Sigmoid colon (tissue), 7 donors: Measurements from ENCODE around the gene ZNF474. TPM values are rescaled to one million over a fixed set of nuclear protein-coding genes. Genes with fewer than 3 reads are reported as not detected.
A peak's percentile ranks its signal among the peaks of the same experiment; 100 is the strongest.

Source experiments
- DNase-seq: peaks from one replicate; pipeline ENCODE4 v3.0.0-alpha.2; 2019
- H3K27ac ChIP-seq, 4 donors: fragments of 200-600 bp; sonication (generic); one replicate each; pipeline ENCODE4 v1.5.1; 2016 to 2019; ENCODE audit warnings: mild to moderate bottlenecking in 1 of 4
- H3K27me3 ChIP-seq, 3 donors: fragments of 200-600 bp; sonication (generic); one replicate each; pipeline ENCODE4 v1.5.1; 2019; ENCODE audit warnings: mild to moderate bottlenecking in 1 of 3
- H3K36me3 ChIP-seq, 4 donors: fragments of 200-600 bp; sonication (generic); one replicate each; pipeline ENCODE4 v1.5.1; 2016 to 2019
- H3K4me1 ChIP-seq, 4 donors: fragments of 200-600 bp; sonication (generic); one replicate each; pipeline ENCODE4 v1.5.1; 2017 to 2019
- H3K4me3 ChIP-seq, 4 donors: fragments of 200-600 bp; sonication (generic); one replicate each; pipeline ENCODE4 v1.5.1; 2017 to 2019; ENCODE audit warnings: mild to moderate bottlenecking in 2 of 4, moderate library complexity in 1 of 4
- H3K9me3 ChIP-seq, 4 donors: fragments of 200-600 bp in 3 of 4; sonication (generic) in 3 of 4; one replicate each; pipeline versions ENCODE4 v1.5.1 to v1.6.1; 2013 to 2019
- CTCF ChIP-seq, 4 experiments: fragments of 450-650 bp in 3 of 4; fragments of 200-600 bp in 1 of 4; IDR thresholded peaks; one replicate each; pipeline ENCODE4 v1.5.1; 2016 to 2019; ENCODE audit warnings: antibody characterized with exemption in 4 of 4, mild to moderate bottlenecking in 3 of 4, moderate library complexity in 2 of 4
- EP300 ChIP-seq, 4 donors: sonication (generic); formaldehyde crosslinking; IDR thresholded peaks; one replicate each; pipeline ENCODE4 v1.6.1; 2017; ENCODE audit warnings: antibody characterized with exemption in 4 of 4
- POLR2A ChIP-seq, 2 donors: fragments of 450-650 bp; IDR thresholded peaks; one replicate each; pipeline ENCODE4 v1.6.1; 2016; ENCODE audit warnings: antibody characterized with exemption in 2 of 2, mild to moderate bottlenecking in 2 of 2, moderate library complexity in 2 of 2
- POLR2AphosphoS5 ChIP-seq, 4 donors: sonication (generic); formaldehyde crosslinking; IDR thresholded peaks; one replicate each; pipeline ENCODE4 v1.6.1; 2017; ENCODE audit warnings: antibody characterized with exemption in 4 of 4
- WGBS, 2 donors: extraction: QIAGEN DNeasy Blood & Tissue Kit; methylation state at CpG; one replicate each; pipeline ENCODE4 v1.1.7; 2013; 5-methylcytosine and 5-hydroxymethylcytosine counted together
- intact Hi-C: fragments of 100-400 bp; cut with DNase I; formaldehyde crosslinking; loops from one replicate; pipeline ENCODE4 v1.15.1; 2023
- polyA plus RNA-seq, 3 donors: library from polyadenylated mRNA; stranded (reverse); fragments of 200-250 nt; gene quantifications; one replicate each; pipeline ENCODE4 v1.2.3, GENCODE V29; 2013
- total RNA-seq, 4 donors: library from RNA; depleted of rRNA; stranded (reverse); fragments of >200 nt; gene quantifications; one replicate each; pipeline ENCODE4 v1.1.0, GENCODE V29; 2016
- donor health status: healthy with polysubstance abuse.
- donor health status: Bipolar disorder and iron deficiency.
- donor health status: healthy.

ZNF474 gene
- total and polyA plus RNA-seq, 7 donors = 0.07 to 0.28 (median 0.27) TPM; not detected in 4

GRCh38 chr5:122195802-122196394, 66.6 kb downstream of the ZNF474 start:
- Histone ChIP-seq H3K27ac (no peak overlapping the region), H3K4me3 (no peak overlapping the region), H3K36me3 (no peaks in the 10 kb centered on the region), H3K9me3 (no peaks in the 10 kb centered on the region), H3K27me3 (no peaks in the 10 kb centered on the region), H3K4me1 (no peaks in the 10 kb centered on the region)
- DNase-seq = no peak
- intact Hi-C loops = loop anchor here (10.0 kb wide), 2 partner anchors 109 to 299 kb away; no protein-coding TSS in a partner anchor
- no peak for TF ChIP-seq POLR2A (IDR thresholded peaks at IDR 0.05)
- TF ChIP-seq CTCF (IDR thresholded peaks at IDR 0.05) = peak; percentile 46 to 62 (median 50)
- 30 to 35% methylated on average over 3 of the region's 3 CpGs for WGBS, 2 donors

- intact Hi-C loops = loop anchor here (10.0 kb wide), 2 partner anchors 106 to 296 kb away; no protein-coding TSS in a partner anchor
- 60 to 72% methylated on average over 3 of the region's 3 CpGs for WGBS, 2 donors
- no peak for DNase-seq
Observed at GRCh38 chr5:122199146-122199545, 69.8 kb downstream of the ZNF474 start.

GRCh38 chr5:122200450-122200849, 71.1 kb downstream of the ZNF474 start:
- H3K4me3 ChIP-seq = no peak overlapping the region
- H3K27ac ChIP-seq = no peak overlapping the region
- TF ChIP-seq POLR2A (IDR thresholded peaks at IDR 0.05) (no peak), CTCF (IDR thresholded peaks at IDR 0.05) (no peak), POLR2AphosphoS5 (IDR thresholded peaks at IDR 0.05) (no peak), EP300 (IDR thresholded peaks at IDR 0.05) (no peak)
- intact Hi-C loops = no loop called here
- H3K4me1 ChIP-seq = no peaks in the 10 kb centered on the region
- no peaks in the 10 kb centered on the region for H3K27me3 ChIP-seq
- DNase-seq = no peak
- H3K36me3 ChIP-seq = no peaks in the 10 kb centered on the region
- no peaks in the 10 kb centered on the region for H3K9me3 ChIP-seq

More at GRCh38 chr5:122199146-122199545, 69.8 kb downstream of the ZNF474 start:
- Histone ChIP-seq H3K4me3 (no peak overlapping the region), H3K27ac (no peak overlapping the region), H3K36me3 (no peaks in the 10 kb centered on the region), H3K27me3 (no peaks in the 10 kb centered on the region), H3K4me1 (no peaks in the 10 kb centered on the region), H3K9me3 (no peaks in the 10 kb centered on the region)
- TF ChIP-seq POLR2AphosphoS5 (IDR thresholded peaks at IDR 0.05) (no peak), EP300 (IDR thresholded peaks at IDR 0.05) (no peak), POLR2A (IDR thresholded peaks at IDR 0.05) (no peak), CTCF (IDR thresholded peaks at IDR 0.05) (no peak)

- TF ChIP-seq CTCF (IDR thresholded peaks at IDR 0.05) (no peak), EP300 (IDR thresholded peaks at IDR 0.05) (no peak), POLR2A (IDR thresholded peaks at IDR 0.05) (no peak), POLR2AphosphoS5 (IDR thresholded peaks at IDR 0.05) (no peak)
- 95% methylated on average over 3 of the region's 3 CpGs for WGBS, 2 donors
- Histone ChIP-seq H3K36me3 (no peaks in the 10 kb centered on the region), H3K9me3 (no peaks in the 10 kb centered on the region), H3K27ac (no peak overlapping the region), H3K4me3 (no peak overlapping the region), H3K4me1 (no peaks in the 10 kb centered on the region), H3K27me3 (no peaks in the 10 kb centered on the region)
- intact Hi-C loops = no loop called here
- DNase-seq = no peak
Observed at GRCh38 chr5:122200865-122201264, 71.5 kb downstream of the ZNF474 start.

GRCh38 chr5:122201365-122201764, 72.0 kb downstream of the ZNF474 start:
- no peak for TF ChIP-seq POLR2A (IDR thresholded peaks at IDR 0.05)
- no peak for TF ChIP-seq EP300 (IDR thresholded peaks at IDR 0.05)
- no peak for TF ChIP-seq POLR2AphosphoS5 (IDR thresholded peaks at IDR 0.05)
- no peak for TF ChIP-seq CTCF (IDR thresholded peaks at IDR 0.05)
- intact Hi-C loops = no loop called here
- H3K4me1 ChIP-seq = no peaks in the 10 kb centered on the region
- no peaks in the 10 kb centered on the region for H3K27me3 ChIP-seq
- 92 to 94% methylated on average over 3 of the region's 3 CpGs for WGBS, 2 donors
- no peak for DNase-seq
- H3K27ac ChIP-seq = no peak overlapping the region
- no peaks in the 10 kb centered on the region for H3K36me3 ChIP-seq
- no peaks in the 10 kb centered on the region for H3K9me3 ChIP-seq
- H3K4me3 ChIP-seq = no peak overlapping the region
